ENCODE results near the gene POGLUT2. TPM values are rescaled to one million over a fixed set of nuclear protein-coding genes. Genes with fewer than 3 reads are reported as not detected.

The POGLUT2 gene
- polyA plus RNA-seq, 1 of the 3 experiments (the other 2 are of a cell fraction), result 10.2 TPM

DNA sequence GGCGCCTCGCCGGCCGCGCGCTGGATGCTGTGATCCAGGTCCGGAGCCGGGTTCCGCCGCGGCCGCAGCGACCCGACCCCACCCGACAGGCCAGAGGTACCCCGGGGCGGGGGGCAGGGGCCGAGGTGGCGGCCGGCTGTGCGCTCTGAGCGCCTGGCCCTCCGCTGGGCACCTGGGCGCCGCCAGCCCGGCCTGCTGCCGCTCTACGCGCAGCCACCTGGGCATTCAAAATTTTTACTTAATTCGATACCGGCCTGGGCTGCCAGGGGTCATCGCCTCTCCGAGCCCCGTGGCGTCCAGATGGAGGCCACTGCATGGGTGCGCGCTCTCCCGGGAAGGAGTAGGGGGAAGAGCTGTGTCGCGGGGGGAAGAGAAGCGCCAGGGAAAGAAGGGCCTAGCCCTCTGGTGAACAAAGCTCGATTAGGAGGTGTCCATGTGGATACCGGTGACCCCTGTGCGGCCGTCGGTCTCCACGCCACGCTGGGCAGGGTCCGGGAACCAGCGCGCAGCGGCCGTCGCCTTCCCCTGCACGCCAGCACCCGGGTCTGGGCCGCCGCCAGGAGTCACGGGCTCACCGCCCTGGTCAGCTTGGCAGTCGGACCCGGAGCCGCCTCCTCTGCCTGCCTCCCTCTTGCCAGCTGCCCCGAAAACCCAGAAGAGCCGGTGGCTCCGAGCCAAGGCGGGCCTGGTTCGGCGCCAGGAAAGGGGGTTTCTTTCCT lies 809 bp upstream of the POGLUT2 start:
- H3K27ac ChIP-seq (ENCODE audit: low read depth in 2 of 2, low read length in 1 of 2), result peak overlapping the region; percentile 61 to 79; a peak in 3 of 4 replicates
- H3K4me1 ChIP-seq (ENCODE audit: control insufficient read depth in 1 of 2, insufficient read depth in 2 of 2, low read depth in 1 of 2, low read length in 1 of 2), result peaks cover 0 to 8% of the 10 kb centered on the region in 2 experiments; a peak in 2 of 4 replicates
- peak overlapping the region; percentile 81 to 86 for H3K4me3 ChIP-seq (ENCODE audit: low read depth in 2 of 2, low read length in 1 of 2)
- no peaks in the 10 kb centered on the region for H4K20me1 ChIP-seq (ENCODE audit: insufficient read depth)
- 1% methylated on average over 18 of the region's 69 CpGs for WGBS (ENCODE audit: low lambda C conversion rate)
- no peaks in the 10 kb centered on the region for H3K9me3 ChIP-seq
- H3F3A ChIP-seq (replicated peaks; ENCODE audit: insufficient read depth), result no peaks in the 10 kb centered on the region
- TF ChIP-seq EP300 (IDR thresholded peaks at IDR 0.05; ENCODE audit: borderline replicate concordance in 1 of 2, low read depth in 1 of 2, low read length in 1 of 2), result no peak
- TF ChIP-seq, protein P1, sequence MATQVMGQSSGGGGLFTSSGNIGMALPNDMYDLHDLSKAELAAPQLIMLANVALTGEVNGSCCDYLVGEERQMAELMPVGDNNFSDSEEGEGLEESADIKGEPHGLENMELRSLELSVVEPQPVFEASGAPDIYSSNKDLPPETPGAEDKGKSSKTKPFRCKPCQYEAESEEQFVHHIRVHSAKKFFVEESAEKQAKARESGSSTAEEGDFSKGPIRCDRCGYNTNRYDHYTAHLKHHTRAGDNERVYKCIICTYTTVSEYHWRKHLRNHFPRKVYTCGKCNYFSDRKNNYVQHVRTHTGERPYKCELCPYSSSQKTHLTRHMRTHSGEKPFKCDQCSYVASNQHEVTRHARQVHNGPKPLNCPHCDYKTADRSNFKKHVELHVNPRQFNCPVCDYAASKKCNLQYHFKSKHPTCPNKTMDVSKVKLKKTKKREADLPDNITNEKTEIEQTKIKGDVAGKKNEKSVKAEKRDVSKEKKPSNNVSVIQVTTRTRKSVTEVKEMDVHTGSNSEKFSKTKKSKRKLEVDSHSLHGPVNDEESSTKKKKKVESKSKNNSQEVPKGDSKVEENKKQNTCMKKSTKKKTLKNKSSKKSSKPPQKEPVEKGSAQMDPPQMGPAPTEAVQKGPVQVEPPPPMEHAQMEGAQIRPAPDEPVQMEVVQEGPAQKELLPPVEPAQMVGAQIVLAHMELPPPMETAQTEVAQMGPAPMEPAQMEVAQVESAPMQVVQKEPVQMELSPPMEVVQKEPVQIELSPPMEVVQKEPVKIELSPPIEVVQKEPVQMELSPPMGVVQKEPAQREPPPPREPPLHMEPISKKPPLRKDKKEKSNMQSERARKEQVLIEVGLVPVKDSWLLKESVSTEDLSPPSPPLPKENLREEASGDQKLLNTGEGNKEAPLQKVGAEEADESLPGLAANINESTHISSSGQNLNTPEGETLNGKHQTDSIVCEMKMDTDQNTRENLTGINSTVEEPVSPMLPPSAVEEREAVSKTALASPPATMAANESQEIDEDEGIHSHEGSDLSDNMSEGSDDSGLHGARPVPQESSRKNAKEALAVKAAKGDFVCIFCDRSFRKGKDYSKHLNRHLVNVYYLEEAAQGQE (IDR thresholded peaks at IDR 0.05; ENCODE audit: low read depth, low read length), result no peak
- TF ChIP-seq NFIC (IDR thresholded peaks at IDR 0.05; ENCODE audit: borderline replicate concordance), result peak; percentile 76
- TF ChIP-seq TCF12 (IDR thresholded peaks at IDR 0.05), result no peak
- TF ChIP-seq MXI1 (IDR thresholded peaks at IDR 0.05; ENCODE audit: low read depth, low read length), result no peak; the same call in 1 of the 2 replicates
- peak; percentile 17; the same call in 1 of the 2 replicates for TF ChIP-seq MAX (IDR thresholded peaks at IDR 0.05; ENCODE audit: low read depth)
- no peak for TF ChIP-seq MEF2A (IDR thresholded peaks at IDR 0.05; ENCODE audit: borderline replicate concordance, low read depth)
- TF ChIP-seq RFX5 (IDR thresholded peaks at IDR 0.05; ENCODE audit: low read length), result no peak
- DNase-seq, result peak; percentile 75
- H3K9me2 ChIP-seq, result no peaks in the 10 kb centered on the region
- peaks cover 0 to under 1% of the 10 kb centered on the region in 2 experiments for H3K36me3 ChIP-seq (replicated peaks in 1 of 2; ENCODE audit: control insufficient read depth in 1 of 2, insufficient read depth in 2 of 2, low read length in 1 of 2)
- ChIA-PET POLR2A (interaction anchor here (1.0 to 1.4 kb wide), 4 partner anchors 26 to 203 kb away, joined by 3 to 8 read pairs (median 6); partner anchors contain the start of genes ERCC5, TEX30 and TPP2), CTCF (interaction anchor here (0.6 to 2.0 kb wide), 25 partner anchors 9 to 229 kb away, joined by 3 to 11 read pairs (median 5); partner anchors contain the start of genes ERCC5, TEX30 and TPP2)
- peaks cover 61% of the 10 kb centered on the region for H3K79me2 ChIP-seq (ENCODE audit: insufficient read depth)
- peak overlapping the region; percentile 95 for H3K4me2 ChIP-seq
- H3K27me3 ChIP-seq (ENCODE audit: insufficient read depth), result no peaks in the 10 kb centered on the region
- peak overlapping the region; percentile 99 for H2AFZ ChIP-seq (ENCODE audit: low read depth)
- peak overlapping the region; percentile 75 for H3K9ac ChIP-seq

GRCh38 chr13:102793611-102794355 lies 5.0 kb downstream of the POGLUT2 start:
- DNase-seq, result no peak
- Histone ChIP-seq H3K27ac (ENCODE audit: low read depth in 2 of 2, low read length in 1 of 2) (no peak overlapping the region), H3K36me3 (replicated peaks in 1 of 2; ENCODE audit: control insufficient read depth in 1 of 2, insufficient read depth in 2 of 2, low read length in 1 of 2) (peaks cover 19 to 39% of the 10 kb centered on the region in 2 experiments), H3K4me2 (no peak overlapping the region), H3K79me2 (ENCODE audit: insufficient read depth) (peaks cover 15% of the 10 kb centered on the region), H3K27me3 (ENCODE audit: insufficient read depth) (no peaks in the 10 kb centered on the region), H3K9ac (no peak overlapping the region), H2AFZ (ENCODE audit: low read depth) (no peak overlapping the region), H3K9me3 (no peaks in the 10 kb centered on the region), H4K20me1 (ENCODE audit: insufficient read depth) (no peaks in the 10 kb centered on the region), H3K4me3 (ENCODE audit: low read depth in 2 of 2, low read length in 1 of 2) (no peak overlapping the region), H3F3A (replicated peaks; ENCODE audit: insufficient read depth) (no peaks in the 10 kb centered on the region), H3K4me1 (ENCODE audit: control insufficient read depth in 1 of 2, insufficient read depth in 2 of 2, low read depth in 1 of 2, low read length in 1 of 2) (no peaks in the 10 kb centered on the region; a peak in 2 of 4 replicates), H3K9me2 (no peaks in the 10 kb centered on the region)
- TF ChIP-seq, protein P2, sequence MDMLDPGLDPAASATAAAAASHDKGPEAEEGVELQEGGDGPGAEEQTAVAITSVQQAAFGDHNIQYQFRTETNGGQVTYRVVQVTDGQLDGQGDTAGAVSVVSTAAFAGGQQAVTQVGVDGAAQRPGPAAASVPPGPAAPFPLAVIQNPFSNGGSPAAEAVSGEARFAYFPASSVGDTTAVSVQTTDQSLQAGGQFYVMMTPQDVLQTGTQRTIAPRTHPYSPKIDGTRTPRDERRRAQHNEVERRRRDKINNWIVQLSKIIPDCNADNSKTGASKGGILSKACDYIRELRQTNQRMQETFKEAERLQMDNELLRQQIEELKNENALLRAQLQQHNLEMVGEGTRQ (IDR thresholded peaks at IDR 0.05; ENCODE audit: borderline replicate concordance, low read depth, low read length), result no peak
- TF ChIP-seq, protein P3, sequence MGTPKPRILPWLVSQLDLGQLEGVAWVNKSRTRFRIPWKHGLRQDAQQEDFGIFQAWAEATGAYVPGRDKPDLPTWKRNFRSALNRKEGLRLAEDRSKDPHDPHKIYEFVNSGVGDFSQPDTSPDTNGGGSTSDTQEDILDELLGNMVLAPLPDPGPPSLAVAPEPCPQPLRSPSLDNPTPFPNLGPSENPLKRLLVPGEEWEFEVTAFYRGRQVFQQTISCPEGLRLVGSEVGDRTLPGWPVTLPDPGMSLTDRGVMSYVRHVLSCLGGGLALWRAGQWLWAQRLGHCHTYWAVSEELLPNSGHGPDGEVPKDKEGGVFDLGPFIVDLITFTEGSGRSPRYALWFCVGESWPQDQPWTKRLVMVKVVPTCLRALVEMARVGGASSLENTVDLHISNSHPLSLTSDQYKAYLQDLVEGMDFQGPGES (IDR thresholded peaks at IDR 0.05; ENCODE audit: low read depth, low read length), result no peak
- CTCF ChIA-PET, result interaction anchor here (1.1 to 1.3 kb wide), 3 partner anchors 18 to 213 kb away, joined by 3 to 4 read pairs (median 3); no protein-coding TSS in a partner anchor
- 99% methylated on average over 9 of the region's 9 CpGs for WGBS (ENCODE audit: low lambda C conversion rate)
- POLR2A ChIA-PET, result no interaction called here
